OCI-LY7 (cell line): ENCODE data around the gene CCDC13.

ENCODE experiments used
- CTCF ChIP-seq: fragments of 200-600 bp; sonication (generic); conservative IDR thresholded peaks from 2 replicates; pipeline ENCODE4 v1.5.1; 2014; ENCODE audit warnings: mild to moderate bottlenecking, antibody characterized with exemption, low read length, moderate library complexity, mixed read lengths
- EZH2phosphoT487 ChIP-seq: fragments of 200-600 bp; sonication (generic); IDR thresholded peaks from 2 replicates; pipeline ENCODE4 v1.6.1; 2018; ENCODE audit warnings: low read depth, borderline replicate concordance, mild to moderate bottlenecking, mixed run types, antibody characterized with exemption, low read length, moderate library complexity, mixed read lengths

GRCh38 chr3:42732196-42732828, 40.7 kb downstream of the CCDC13 start:
- TF ChIP-seq CTCF: no peak
- TF ChIP-seq EZH2phosphoT487: no peak
